ENCODE measurements around the gene GLI3.

DNA sequence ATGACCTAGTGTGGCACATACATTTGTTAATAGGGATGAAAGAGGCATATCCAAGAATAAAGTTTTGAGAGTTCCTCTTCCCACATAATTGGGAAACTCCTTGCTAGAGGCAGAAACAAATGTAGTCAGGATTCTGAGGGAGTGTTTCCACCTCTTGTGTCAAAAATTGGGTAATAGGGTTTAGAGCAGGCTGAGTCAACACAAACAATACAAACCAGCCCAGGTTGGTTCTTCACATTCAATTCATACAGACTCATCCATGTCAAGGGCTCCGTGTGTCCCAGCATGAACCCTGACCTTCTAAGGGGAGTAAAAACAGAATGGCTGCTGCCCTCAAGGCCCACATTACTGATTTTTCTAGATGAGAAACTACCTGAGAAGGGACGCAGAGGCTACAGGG, 75.3 kb downstream of the GLI3 start:
- TF ChIP-seq, protein P1, sequence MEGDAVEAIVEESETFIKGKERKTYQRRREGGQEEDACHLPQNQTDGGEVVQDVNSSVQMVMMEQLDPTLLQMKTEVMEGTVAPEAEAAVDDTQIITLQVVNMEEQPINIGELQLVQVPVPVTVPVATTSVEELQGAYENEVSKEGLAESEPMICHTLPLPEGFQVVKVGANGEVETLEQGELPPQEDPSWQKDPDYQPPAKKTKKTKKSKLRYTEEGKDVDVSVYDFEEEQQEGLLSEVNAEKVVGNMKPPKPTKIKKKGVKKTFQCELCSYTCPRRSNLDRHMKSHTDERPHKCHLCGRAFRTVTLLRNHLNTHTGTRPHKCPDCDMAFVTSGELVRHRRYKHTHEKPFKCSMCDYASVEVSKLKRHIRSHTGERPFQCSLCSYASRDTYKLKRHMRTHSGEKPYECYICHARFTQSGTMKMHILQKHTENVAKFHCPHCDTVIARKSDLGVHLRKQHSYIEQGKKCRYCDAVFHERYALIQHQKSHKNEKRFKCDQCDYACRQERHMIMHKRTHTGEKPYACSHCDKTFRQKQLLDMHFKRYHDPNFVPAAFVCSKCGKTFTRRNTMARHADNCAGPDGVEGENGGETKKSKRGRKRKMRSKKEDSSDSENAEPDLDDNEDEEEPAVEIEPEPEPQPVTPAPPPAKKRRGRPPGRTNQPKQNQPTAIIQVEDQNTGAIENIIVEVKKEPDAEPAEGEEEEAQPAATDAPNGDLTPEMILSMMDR (conservative IDR thresholded peaks at IDR 0.05 in 1 of 2, IDR thresholded peaks at IDR 0.05 in 1 of 2; ENCODE audit: low read depth in 1 of 2, low read length in 2 of 2), result no peak
- no peak for TF ChIP-seq EZH2 (IDR thresholded peaks at IDR 0.05; ENCODE audit: low read length, missing control alignments)

All from fibroblast of lung (primary cell).